Neural progenitor cell (in vitro differentiated cells): ENCODE measurements around the gene ERFL.

Experiments
- EZH2 ChIP-seq: fragments of 200-600 bp; sonication (generic); IDR thresholded peaks from 2 replicates; pipeline ENCODE4 v1.6.1; 2017; ENCODE audit warnings: antibody characterized with exemption, mild to moderate bottlenecking, moderate library complexity
- EZH2phosphoT487 ChIP-seq: fragments of 200-600 bp; sonication (generic); IDR thresholded peaks from 2 replicates; pipeline ENCODE4 v1.6.1; 2017; ENCODE audit warnings: antibody characterized with exemption
- TF ChIP-seq, protein P1 (sequence below): fragments of 200-600 bp; sonication (generic); IDR thresholded peaks from 2 replicates; pipeline ENCODE4 v1.5.1; 2017; ENCODE audit warnings: antibody characterized with exemption, mild to moderate bottlenecking

DNA sequence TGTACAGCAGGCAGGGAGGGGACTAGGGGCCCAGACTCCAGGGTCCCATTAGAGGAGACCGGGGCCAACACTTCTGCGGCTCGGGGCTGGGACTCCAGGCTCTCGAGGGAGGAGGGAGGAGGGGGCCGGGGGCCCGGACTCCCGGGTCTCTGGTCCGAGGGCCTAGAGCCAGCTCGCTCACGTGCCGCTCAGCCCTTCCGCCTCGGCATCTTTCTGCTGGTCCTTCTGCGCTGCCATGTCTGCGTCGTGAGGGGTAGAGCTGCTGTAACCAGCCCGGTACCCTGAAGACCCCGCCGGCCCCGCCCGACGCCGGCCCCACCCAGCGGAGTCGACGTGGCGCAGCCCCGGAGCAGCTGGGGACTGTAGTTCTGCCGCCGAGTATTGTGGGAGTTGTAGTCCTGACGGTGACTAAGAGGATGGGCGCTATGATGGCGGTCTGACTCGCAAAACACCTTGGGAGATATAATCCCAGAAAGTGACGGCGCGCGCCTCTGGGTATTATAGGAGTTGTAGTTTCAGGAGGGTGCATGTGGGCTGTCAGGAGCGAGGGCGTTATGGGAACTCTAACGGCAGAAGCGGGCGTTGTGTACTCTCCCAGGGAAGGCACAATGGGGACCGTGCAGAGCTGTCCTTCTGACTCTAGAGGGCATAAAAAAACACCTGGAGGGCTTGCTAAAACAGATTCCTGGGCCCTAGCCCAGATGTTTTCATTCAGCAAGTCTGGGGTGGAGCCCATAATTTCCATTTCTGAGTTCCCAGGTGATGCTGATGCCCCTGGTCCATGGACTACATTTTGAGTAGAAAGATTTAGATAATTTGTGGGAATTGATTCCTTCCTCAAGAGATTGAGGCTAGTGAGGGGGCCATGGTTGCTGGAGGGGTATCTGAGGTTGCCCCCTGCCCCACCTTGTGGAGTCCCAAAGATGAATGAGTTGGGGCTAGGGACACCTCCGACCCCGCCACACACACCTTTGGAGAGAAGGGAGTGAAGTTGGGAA lies 31.1 kb upstream of the ERFL start, which contains the start of gene RABAC1:
- TF ChIP-seq, protein P1, sequence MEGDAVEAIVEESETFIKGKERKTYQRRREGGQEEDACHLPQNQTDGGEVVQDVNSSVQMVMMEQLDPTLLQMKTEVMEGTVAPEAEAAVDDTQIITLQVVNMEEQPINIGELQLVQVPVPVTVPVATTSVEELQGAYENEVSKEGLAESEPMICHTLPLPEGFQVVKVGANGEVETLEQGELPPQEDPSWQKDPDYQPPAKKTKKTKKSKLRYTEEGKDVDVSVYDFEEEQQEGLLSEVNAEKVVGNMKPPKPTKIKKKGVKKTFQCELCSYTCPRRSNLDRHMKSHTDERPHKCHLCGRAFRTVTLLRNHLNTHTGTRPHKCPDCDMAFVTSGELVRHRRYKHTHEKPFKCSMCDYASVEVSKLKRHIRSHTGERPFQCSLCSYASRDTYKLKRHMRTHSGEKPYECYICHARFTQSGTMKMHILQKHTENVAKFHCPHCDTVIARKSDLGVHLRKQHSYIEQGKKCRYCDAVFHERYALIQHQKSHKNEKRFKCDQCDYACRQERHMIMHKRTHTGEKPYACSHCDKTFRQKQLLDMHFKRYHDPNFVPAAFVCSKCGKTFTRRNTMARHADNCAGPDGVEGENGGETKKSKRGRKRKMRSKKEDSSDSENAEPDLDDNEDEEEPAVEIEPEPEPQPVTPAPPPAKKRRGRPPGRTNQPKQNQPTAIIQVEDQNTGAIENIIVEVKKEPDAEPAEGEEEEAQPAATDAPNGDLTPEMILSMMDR: peak; percentile 46
- TF ChIP-seq EZH2: no peak
- no peak for TF ChIP-seq EZH2phosphoT487
